ENCODE measurements around the gene APIP.

DNA sequence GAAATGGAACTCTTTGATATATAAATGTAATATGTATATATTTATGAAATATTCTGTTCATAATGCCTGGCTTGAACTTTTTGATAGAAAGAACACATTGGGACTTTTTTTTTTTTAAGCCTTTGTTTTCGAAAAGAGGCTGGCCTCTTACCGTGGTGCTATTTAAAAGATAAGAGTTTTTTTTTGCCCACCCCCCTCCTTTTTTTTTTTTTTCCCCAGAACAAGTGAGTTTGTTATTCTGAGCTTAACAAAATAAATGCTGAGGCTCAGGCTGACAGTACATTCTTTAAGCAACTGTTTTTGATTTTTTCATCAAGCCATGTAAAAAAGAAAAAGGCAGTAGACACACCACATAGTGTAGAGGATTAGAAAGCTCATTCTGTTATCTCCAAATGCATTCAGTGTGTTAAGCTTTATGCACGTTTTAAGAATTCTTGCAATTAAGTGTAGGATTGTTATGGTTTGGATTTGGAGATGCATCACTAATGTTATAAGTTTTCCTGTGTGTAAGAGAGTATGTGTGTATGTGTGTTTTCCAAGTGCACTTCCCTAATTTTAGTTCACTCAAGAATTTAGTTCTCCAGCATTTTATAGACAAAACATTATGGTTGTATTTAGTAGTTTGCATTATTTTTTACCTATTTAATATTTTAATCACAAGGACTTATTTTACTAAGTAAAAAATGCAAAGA, 12.2 kb upstream of the APIP start:
- no peak for TF ChIP-seq POLR2A (IDR thresholded peaks at IDR 0.05)
- TF ChIP-seq, protein P1, sequence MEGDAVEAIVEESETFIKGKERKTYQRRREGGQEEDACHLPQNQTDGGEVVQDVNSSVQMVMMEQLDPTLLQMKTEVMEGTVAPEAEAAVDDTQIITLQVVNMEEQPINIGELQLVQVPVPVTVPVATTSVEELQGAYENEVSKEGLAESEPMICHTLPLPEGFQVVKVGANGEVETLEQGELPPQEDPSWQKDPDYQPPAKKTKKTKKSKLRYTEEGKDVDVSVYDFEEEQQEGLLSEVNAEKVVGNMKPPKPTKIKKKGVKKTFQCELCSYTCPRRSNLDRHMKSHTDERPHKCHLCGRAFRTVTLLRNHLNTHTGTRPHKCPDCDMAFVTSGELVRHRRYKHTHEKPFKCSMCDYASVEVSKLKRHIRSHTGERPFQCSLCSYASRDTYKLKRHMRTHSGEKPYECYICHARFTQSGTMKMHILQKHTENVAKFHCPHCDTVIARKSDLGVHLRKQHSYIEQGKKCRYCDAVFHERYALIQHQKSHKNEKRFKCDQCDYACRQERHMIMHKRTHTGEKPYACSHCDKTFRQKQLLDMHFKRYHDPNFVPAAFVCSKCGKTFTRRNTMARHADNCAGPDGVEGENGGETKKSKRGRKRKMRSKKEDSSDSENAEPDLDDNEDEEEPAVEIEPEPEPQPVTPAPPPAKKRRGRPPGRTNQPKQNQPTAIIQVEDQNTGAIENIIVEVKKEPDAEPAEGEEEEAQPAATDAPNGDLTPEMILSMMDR (IDR thresholded peaks at IDR 0.05): no peak
- TF ChIP-seq EP300 (IDR thresholded peaks at IDR 0.05): no peak

Measured in tibial nerve (tissue), 4 donors.